GM19468 (cell line): ENCODE data around the gene SMURF1.

Experiments
- ATAC-seq: cut with Tn5 transposase; IDR thresholded peaks from one replicate; pipeline ENCODE4 v1.9.1; 2021; ENCODE audit warnings: mild to moderate bottlenecking, moderate library complexity, moderate number of reproducible peaks; ENCODE audit not compliant: unreplicated experiment; ENCODE audit errors: extremely low read depth

SMURF1 gene

DNA sequence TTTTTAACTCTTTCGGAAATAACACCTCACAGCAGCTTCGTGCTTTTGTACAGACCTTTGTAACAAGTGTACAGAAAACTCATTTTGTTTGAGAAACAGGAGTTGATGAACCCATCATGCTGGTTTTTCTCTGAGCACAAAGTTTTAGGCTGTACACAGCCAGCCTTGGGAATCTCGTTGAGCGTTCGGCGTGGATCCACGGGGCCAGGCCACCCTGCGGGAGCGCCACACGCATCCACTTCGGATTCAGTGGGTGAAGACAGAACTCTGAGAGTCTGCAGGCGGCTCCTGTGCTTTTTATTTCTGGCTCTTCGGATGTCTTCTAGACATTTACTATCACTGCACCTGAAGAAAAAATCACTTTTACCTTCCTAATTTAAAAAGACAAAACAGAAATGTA is 131.2 kb downstream of the SMURF1 start:
- no peak for ATAC-seq

DNA sequence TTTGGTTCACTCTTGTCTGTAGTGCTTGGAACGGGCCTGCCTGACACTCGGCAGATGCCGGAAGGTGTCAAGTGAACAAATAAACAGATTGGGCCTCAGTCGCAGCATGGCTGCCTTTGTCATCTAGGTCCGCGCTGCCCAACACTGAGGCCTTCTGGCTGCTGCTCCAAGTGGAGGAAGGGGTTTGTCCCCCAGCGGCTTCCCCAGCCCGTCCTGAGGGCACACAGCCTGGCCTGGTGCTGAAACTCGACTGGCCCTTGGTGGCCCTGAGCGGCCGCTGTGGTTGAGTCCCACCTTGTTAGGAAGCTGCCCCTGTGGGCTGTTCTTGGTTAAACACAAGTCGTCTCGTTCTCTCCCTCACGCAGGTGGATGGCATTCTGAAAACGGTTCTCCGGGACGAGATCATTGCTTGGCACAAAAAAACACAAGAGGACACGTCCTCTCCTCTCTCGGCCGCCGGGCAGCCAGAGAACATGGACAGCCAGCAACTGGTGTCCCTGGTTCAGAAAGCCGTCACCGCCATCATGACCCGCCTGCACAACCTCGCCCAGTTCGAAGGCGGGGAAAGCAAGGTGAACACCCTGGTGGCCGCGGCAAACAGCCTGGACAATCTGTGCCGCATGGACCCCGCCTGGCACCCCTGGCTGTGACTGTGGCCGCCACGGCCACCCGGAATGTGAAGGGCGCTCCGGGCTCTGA is 132.1 kb downstream of the SMURF1 start:
- ATAC-seq = no peak

DNA sequence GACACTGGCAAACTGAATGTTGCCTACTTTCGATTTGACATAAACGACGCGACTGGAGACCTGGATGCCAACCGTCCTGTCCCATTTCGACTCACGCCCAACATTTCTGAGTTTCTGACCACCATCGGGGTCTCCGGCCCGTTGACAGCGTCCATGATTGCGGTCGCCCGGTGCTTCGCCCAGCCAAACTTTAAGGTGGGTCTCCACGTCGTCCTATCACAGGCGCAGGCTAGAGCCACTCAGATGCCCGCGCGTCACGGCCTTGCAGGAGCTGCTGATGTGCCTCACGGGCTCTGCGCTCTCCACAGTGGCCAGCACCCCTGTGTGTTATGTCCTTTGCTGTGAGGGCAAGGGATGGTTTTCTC is 132.6 kb downstream of the SMURF1 start:
- ATAC-seq = no peak

DNA sequence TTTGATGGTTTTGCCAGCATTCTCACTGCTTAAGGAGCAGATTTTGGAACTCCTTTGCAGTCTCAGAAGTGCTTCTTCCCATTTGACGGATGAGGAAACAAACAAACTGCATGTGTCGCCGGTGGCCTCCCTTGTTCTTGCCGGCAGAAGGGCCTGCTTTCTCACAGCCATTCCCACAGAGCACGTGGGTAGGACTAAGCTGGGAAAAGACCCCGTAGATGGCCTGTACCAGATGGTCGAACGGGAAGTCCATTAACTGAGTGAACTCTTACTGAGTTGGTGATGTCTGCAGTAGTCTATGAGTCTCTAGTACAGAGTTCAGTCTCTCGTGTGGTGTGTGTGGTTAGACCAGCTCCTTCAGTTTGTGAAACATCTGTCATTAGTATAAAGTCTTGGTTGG is 133.6 kb downstream of the SMURF1 start:
- ATAC-seq = no peak

DNA sequence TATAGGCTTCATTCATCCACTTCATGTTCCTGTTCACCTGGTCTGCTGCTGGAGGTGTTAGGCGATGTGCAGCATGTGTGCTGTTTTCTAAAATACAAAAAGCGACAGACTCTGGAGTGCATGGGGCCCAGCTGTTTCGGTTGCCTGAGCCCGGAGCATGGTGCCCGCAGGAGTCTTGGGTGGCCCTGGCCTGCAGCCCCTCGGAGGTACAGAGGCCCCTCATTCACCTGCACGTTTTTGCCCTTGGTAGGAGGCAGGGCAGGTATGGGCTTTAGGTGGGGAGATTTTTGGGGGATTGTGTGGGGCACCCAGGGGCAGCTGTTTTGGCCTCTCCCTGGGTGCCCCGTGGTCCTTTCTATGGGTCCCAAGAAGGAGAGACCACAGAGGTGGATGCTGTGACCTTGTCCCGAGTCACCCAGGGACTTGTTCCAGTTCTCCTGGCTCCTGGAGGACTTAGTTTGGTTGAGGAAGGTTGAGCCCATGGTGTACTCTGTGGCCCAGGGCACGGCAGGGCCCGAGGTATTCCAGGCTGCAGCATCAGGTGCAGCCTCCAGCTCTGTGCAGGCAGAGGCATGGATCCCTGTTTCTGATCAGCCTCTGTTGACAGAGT is 134.9 kb downstream of the SMURF1 start:
- ATAC-seq = no peak

DNA sequence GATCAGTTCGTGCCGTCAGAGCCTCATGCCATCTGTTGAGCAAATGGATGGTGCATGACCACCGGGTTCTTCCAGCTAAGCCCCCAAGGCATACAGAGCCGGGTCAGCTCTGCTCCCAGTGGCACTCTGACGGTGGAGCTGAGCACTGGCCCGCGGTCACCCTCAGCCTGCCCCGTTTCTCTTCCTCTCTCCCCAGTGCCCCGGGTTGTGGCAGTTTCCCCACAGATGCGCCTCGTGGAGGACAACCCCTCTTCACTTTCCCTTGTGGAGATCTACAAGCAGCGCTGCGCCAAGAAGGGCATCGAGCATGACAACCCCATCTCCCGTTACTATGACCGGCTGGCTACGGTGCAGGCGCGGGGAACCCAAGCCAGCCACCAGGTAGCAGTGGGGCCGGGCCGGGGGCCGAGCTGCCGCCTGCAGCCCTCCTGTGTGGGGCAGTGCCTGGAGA is 135.7 kb downstream of the SMURF1 start:
- ATAC-seq = no peak

DNA sequence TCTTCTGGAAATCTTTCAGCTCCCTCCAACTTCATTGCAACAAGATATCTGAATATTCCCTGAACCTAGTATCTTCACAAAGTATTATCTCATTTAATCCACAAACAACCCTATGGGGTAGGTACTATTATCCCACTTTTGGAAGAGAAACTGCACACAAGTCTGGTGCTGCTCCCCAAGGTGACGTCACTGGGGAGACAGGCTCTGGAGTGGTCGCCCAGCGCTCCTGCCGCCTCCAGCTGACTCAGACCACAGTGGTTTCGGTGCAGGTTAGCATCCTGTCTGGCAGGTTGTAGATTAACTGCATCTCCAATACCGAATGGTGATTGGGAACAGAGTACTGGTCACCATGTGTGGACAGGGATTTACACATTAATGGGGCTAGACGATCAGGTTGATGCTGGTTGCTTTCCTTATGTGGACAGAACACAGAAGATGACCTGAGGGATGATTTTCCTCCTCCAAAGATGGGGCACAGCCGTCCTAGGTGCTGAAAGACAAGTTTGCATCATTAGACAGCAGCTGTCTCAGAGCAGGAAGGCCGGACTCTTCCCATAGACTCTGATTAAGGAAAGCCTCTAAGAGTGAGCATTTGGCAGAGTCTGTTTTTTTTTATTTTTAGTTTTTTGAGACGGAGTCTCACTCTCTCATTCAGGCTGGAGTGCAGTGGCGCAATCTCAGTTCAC is 137.0 kb downstream of the SMURF1 start:
- ATAC-seq = no peak

DNA sequence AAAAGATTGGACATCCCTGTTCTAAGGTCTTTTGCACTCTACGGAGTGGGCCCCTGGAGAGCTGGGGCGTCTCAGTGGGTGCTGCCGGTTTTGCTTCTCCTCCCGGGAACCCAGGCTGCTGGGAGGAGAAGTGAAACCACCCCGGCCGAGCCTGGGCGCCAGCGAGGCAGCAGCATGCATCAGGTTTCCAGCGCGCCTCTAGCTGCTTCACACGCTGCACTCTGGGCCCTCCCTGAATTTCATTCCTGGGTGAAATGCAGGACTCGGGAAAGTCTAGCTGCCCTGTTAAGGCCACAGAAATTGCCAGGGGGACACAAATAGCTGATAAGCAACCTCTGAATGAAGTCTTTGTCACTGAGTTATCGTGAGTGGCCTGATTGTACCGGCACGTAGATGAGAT is 138.1 kb downstream of the SMURF1 start:
- no peak for ATAC-seq

DNA sequence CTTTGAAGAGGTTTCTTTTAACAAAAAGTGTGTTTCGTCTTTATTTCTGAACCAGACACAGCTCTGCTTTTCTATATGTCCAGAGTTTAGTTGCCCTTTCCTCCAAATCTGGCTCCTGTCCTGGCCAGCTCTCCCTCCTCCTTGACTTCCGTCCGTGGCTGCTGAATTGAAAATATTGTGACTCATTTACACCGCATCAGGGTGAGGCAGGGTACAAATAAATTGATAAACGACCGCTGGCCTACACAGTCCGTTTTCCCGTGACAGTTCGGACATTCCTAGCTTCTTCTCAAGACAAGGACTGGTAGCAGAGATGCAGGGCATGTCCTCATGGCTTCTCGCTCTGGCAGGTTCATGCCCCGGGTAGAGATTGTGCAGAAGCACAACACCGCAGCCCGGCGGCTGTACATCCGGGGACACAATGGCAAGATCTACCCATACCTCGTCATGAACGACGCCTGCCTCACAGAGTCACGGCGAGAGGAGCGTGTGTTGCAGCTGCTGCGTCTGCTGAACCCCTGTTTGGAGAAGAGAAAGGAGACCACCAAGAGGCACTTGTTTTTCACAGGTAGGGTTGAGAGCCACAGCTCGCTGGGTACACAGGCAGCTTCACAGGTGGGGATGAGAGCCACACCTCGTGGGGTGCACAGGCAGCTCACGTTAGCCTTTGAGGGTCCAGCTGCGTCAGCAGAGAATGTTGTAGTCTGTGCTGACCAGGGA is 139.0 kb downstream of the SMURF1 start:
- ATAC-seq = no peak

DNA sequence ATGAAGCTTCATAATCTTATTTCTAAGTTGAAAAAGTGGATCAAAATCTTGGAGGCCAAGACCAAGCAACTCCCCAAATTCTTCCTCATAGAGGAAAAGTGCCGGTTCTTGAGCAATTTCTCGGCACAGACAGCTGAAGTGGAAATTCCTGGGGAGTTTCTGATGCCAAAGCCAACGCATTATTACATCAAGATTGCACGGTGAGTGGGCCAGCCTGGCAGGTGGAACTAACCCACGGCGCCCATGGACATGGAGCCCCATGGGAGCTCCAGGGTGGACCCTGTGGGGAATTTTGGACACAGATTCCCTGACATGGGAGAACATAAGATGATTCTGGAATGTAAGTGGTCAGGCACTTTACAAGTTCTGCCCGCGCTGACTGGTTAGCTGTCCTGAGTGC is 139.7 kb downstream of the SMURF1 start:
- ATAC-seq = no peak

DNA sequence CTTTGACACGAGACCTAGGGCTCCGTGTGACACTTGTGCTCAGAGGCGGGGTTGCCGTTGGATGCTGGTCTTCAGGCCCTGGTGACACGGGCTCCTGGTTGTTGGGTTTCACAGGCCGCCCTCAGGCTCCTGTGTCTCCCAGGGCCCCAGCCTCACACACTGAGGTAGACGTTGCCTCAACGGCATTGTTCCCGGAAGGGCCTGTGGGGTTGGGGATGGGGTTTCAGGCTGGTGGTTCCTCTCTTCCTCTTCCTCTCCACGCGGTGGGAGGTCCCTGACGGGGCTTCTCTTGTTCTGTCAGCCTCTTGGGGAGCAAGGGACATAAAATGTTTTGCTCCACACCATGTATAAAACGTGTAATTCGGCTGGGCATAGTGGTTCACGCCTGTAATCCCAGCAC is 140.5 kb downstream of the SMURF1 start:
- ATAC-seq = no peak

DNA sequence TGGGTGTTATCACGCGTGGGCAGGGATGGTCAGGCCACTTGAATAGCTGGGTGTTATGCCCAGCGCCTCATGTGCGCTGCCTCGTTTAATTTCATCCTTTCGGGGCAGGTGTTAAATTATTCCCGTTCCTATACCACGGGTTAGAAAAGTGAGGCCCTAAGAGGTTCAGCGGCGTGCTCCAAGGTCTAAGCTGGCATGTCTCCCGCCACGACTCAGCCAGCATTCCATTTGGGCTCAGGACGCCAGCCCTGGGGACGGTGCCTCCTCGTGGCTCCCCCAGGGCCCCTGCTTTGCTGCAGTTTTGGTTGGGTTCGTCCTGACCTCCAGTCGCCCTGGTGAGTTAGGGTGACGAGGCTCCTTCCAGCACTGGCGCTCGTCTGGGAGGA is 141.1 kb downstream of the SMURF1 start:
- ATAC-seq = no peak

DNA sequence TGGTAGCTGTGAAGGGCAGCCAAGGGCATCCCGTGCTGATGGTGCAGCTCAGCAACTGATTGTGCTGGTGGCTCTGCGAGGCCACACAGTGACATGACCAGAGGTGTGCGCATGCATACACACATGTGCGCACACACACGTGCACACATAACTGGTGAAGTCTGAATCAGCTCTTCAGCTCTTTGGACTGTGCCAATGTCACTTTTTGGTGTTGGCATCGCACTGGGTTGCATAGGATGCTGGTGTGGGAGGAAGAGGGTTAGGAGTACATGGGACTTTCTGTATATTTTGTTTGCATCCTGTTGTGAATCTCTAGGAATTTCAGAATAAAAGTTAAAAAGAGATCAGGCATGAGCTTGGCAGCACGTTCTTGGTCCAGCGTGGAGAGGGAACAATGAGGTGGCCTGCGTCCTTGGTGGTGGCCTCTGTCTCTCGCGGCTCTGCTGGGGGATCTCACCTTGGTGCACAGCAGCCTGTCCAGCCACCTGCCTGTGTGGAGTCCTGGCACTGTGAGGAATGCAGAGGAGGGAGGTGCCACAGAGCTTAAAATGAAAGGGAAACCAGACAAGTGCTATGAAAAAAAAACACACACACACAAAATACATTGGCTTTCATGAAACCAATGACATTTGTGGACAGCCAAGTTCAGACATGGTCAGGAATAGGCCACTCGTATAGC is 141.6 kb downstream of the SMURF1 start:
- ATAC-seq = no peak

DNA sequence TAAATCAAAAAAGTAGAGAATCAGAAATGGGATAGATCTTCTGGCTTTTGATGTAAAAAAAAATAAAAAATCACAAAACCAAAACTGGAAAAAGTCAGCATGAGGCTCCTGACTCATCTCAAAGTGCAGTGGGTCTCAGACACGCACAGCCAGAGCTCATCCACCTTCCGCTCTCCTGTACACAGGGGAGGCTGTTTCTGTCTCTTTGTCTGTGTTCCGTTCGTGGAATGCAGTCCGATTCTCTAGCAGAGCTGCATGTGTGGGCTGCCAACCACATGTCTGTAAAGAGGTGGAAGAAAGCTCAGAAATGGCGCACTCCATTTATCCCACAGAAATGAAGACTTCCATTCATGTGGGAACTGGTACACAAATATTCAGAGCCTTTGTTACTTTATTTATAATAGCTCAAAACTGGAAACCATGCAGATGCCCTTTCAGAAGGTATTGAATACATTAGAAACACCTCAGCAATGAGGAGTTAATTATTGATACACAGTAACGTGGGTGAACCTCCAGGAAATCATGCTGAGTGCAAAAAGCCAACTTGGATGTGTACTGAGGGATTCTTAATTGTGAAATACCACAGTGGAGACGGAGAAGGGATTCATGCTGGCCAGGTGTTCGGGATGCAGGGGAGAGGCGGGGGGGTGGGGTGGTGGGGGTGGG is 142.3 kb downstream of the SMURF1 start:
- no peak for ATAC-seq

DNA sequence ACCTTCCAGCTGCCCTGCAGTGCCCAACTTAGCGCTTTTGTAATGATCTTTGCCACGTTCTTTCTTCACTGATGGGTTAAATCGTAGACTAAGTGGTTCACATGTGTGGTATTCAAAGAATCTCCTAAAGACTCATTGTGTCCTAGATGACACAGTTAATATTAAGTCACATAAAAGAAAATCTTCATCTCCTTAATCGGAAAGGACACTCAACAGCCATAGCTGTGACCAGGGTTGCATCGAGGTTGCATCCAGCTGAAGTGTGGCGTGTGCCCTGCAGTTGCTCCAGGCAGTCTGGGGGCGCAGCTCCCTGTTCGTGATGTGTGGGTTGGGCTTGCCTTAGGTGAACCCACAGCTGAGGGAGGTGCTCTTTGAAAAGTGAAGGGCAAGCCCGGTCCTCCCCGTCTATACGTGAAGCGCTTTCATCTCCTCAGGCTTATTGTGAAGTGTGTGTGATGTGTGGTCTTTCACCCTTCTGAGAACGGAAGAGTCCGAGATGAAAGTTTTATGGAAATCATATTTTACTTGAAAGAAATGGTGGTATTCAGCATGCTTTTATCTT is 142.9 kb downstream of the SMURF1 start:
- no peak for ATAC-seq

DNA sequence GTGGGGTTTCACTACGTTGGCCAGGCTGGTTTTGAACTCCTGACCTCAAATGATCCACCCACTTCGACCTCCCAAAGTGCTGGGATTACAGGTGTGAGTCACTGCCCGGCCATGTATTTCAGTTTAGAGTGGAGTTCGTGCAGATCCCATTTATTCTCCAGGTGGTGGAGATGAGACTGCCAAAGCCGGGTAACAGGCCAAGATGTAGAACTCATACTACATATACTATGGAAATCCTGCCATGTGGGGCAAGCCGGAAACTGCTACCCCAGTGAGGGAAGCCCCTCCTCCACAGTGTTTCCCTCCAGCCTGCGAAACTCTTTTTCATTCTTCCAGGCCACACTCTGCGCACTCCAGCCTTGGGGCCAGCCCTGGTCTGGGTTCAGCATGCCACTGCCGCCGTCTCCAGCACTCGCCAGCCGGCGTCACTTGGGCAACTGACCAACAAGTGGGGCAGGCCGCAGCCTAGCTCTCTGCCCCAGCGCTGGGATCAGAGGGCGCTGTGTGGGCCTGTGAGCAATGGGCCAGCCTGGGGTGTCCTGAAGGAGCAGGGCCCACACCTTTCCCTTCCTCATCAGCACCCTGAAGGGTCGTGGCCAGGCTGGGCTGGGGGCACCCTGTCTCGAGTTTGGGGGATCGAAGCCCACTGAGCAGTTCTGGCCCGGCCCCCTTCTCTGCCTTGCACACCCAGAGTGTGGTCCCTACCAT is 143.6 kb downstream of the SMURF1 start:
- no peak for ATAC-seq

DNA sequence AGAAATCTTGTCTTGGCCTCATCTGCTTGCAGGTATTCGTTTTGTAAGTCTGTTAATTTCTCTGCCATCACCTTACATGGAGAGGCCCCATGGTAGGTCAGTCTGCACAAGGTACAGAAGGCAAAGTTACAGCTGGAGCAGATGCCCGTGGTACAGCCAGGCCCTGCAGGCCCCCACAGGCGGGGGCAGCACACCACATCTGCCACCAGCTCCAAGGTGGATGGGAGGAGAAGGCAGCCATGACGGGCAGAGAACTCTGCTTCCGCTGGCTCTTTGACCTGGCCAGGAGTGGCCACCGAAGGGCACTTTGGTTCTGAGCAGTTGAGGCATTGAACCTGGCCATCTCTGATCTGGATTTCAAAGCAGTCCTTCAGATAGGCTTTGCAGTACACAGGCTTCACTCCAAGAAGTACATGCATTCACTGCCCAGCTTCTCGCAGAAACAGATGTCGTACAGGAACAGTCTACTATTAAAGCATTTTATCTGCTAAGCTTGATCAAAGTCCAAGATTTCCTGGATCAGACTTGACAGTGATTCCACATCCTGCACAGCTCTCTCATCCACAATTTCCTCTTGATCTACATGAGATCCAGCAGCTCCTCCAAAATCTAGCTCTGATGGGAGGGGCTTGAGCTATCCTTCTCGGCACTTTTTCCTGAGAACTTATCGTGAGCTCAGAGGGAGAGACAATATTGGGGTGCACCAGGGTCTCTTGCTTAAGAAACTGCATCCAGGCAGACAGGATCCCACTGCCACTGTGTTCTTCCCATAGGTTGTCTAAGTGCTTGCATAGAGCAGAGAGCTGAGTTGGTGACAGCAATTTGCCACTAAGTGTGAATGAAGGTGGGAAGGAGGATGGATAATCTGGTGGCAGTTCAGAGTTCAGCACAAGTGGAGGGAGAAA is 144.8 kb downstream of the SMURF1 start:
- ATAC-seq = no peak

DNA sequence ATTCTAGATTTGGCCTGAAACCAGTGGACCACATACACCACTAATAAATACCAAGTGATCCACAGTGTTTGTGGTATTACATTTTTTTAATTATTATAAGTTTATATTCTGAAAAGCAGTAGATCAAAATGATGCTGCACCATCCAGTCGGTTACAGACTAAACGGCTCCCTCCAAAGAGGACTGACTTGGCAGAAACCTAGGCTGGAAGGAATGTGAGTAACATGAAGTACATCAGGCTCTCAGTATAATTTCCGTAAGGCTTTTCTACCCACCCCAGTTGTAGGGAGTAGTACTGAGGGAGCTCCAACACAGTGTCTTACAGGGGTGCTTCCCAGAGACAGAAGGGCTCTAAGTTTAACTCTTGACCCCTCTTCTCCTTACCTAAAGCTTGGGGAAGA is 146.1 kb downstream of the SMURF1 start:
- ATAC-seq = no peak
